Loucy (cell line): ENCODE measurements around the gene LUZP1.

Experiments
- EZH2phosphoT487 ChIP-seq: fragments of 200-600 bp; IDR thresholded peaks from 2 replicates; pipeline ENCODE4 v1.6.1; 2018; ENCODE audit warnings: antibody characterized with exemption, mild to moderate bottlenecking, moderate library complexity, borderline replicate concordance
- TF ChIP-seq, protein P1 (sequence below): fragments of 200-600 bp; sonication (generic); conservative IDR thresholded peaks from 2 replicates; pipeline ENCODE4 v1.5.1; 2014; ENCODE audit warnings: mild to moderate bottlenecking, antibody characterized with exemption, low read length

- no peak for TF ChIP-seq EZH2phosphoT487
- TF ChIP-seq, protein P1, sequence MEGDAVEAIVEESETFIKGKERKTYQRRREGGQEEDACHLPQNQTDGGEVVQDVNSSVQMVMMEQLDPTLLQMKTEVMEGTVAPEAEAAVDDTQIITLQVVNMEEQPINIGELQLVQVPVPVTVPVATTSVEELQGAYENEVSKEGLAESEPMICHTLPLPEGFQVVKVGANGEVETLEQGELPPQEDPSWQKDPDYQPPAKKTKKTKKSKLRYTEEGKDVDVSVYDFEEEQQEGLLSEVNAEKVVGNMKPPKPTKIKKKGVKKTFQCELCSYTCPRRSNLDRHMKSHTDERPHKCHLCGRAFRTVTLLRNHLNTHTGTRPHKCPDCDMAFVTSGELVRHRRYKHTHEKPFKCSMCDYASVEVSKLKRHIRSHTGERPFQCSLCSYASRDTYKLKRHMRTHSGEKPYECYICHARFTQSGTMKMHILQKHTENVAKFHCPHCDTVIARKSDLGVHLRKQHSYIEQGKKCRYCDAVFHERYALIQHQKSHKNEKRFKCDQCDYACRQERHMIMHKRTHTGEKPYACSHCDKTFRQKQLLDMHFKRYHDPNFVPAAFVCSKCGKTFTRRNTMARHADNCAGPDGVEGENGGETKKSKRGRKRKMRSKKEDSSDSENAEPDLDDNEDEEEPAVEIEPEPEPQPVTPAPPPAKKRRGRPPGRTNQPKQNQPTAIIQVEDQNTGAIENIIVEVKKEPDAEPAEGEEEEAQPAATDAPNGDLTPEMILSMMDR: no peak
These were observed 38.8 kb downstream of the LUZP1 start for GRCh38 chr1:23129846-23130245.
